Type B pancreatic cell (in vitro differentiated cells): ENCODE measurements around the gene ZNF860. TPM values are rescaled to one million over a fixed set of nuclear protein-coding genes. Genes with fewer than 3 reads are reported as not detected.
"Not testable (repeated sequence)": the region's sequence is repeated elsewhere in the genome, so short reads cannot be mapped to it uniquely, and the experiment has no call there.

Source experiments
- DNase-seq: peaks from one replicate; pipeline ENCODE4 v3.0.0; 2021; ENCODE audit warnings: mixed read lengths; ENCODE audit not compliant: unreplicated experiment; ENCODE audit errors: extremely low spot score
- H3K27ac Mint-ChIP-seq: 2 replicates; pipeline ENCODE4 v1.8.0; 2021; ENCODE audit warnings: mild to moderate bottlenecking, mixed read lengths
- H3K27me3 Mint-ChIP-seq: 2 replicates; pipeline ENCODE4 v1.8.0; 2021; ENCODE audit warnings: mixed read lengths
- H3K36me3 Mint-ChIP-seq: 2 replicates; pipeline ENCODE4 v1.8.0; 2021; ENCODE audit warnings: mixed read lengths
- H3K4me1 Mint-ChIP-seq: one replicate; pipeline ENCODE4 v1.8.0; 2021; ENCODE audit warnings: mixed read lengths; ENCODE audit not compliant: unreplicated experiment
- H3K4me3 Mint-ChIP-seq: 2 replicates; pipeline ENCODE4 v1.8.0; 2021; ENCODE audit warnings: mild to moderate bottlenecking, mixed read lengths
- H3K9me3 Mint-ChIP-seq: 2 replicates; pipeline ENCODE4 v1.8.0; 2021; ENCODE audit warnings: mixed read lengths
- total RNA-seq: library from RNA; stranded (reverse); gene quantifications from 2 replicates; pipeline ENCODE4 v1.2.1, GENCODE V29; 2021; ENCODE audit warnings: low replicate concordance
- TF ChIP-seq, protein P1 (sequence below): fragments of 200-600 bp; sonication (generic); conservative IDR thresholded peaks from 2 replicates; pipeline ENCODE4 v1.5.0; 2021; ENCODE audit warnings: antibody characterized with exemption, mild to moderate bottlenecking

The ZNF860 gene
- total RNA-seq, 1 donor from 2014 or later = 2.8 TPM

DNA sequence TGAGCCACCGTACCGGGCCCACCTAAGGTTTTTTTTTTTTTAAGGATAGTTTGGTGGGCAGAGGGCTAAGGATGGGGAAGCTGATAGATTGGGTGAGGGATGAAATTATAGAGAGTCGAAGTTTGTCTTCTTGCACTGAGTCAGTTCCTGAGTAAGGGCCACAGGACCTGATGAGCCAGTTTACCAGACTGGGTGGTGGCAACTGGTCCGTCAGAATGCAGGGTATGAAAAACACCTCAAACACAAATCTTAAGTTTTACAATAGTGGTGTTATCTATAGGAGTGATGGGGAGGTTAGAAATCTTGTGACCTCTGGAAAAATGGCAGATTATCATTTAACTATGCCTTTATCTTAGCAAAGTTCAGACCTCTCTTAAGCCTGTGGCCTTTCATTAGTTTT lies 2.8 kb downstream of the ZNF860 start:
- TF ChIP-seq, protein P1, sequence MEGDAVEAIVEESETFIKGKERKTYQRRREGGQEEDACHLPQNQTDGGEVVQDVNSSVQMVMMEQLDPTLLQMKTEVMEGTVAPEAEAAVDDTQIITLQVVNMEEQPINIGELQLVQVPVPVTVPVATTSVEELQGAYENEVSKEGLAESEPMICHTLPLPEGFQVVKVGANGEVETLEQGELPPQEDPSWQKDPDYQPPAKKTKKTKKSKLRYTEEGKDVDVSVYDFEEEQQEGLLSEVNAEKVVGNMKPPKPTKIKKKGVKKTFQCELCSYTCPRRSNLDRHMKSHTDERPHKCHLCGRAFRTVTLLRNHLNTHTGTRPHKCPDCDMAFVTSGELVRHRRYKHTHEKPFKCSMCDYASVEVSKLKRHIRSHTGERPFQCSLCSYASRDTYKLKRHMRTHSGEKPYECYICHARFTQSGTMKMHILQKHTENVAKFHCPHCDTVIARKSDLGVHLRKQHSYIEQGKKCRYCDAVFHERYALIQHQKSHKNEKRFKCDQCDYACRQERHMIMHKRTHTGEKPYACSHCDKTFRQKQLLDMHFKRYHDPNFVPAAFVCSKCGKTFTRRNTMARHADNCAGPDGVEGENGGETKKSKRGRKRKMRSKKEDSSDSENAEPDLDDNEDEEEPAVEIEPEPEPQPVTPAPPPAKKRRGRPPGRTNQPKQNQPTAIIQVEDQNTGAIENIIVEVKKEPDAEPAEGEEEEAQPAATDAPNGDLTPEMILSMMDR = no peak
- H3K4me3 Mint-ChIP-seq = peak overlapping the region; percentile 38

DNA sequence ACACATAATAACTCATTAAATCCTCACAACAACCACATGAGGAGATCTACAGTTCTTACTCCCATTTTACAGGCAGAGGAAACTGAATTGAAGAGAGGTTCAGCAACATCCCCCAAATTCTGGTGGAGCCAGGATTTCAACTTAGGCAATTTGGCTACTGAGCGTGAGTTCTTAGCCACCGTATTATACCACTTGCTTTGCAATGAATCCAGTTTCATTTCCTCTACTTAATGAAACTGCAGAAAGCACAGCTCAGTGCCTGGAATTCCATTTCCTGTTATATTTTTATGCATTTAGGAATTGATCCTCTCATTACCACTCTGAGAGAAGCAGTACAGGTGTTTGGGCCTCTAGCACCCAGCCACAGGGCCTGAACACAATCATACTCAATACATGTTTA lies 4.3 kb downstream of the ZNF860 start:
- H3K4me3 Mint-ChIP-seq = no peak overlapping the region
- no peak for DNase-seq
- H3K9me3 Mint-ChIP-seq = no peaks in the 10 kb centered on the region

More for the DNA sequence above, 2.8 kb downstream of the ZNF860 start:
- peak overlapping the region; percentile 86 for H3K27ac Mint-ChIP-seq
- DNase-seq = no peak
- peaks cover 3% of the 10 kb centered on the region for H3K27me3 Mint-ChIP-seq
- H3K4me1 Mint-ChIP-seq = peaks cover 4% of the 10 kb centered on the region
- no peaks in the 10 kb centered on the region for H3K9me3 Mint-ChIP-seq
- H3K36me3 Mint-ChIP-seq = peaks cover 4% of the 10 kb centered on the region

DNA sequence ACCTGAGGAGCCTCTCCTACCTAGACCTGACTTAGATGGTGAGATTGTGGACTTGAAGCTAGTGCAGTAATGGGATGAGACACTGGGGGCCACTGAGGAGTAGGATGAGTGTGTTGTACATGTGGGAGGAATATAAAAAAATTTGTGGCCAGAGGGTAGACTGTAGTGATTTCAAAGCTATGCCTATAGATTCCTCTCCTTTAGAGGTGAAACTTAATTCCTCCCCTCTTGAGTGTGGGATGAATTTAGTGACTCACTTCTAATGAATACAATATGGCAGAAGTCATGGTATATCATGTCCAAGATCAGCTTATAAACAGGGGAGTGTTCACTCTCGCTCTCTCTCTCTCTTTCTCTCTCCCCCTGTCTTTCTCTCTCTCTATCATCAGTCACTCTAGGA lies 6.7 kb downstream of the ZNF860 start:
- no peak overlapping the region for H3K4me3 Mint-ChIP-seq
- no peak overlapping the region for H3K27ac Mint-ChIP-seq
- no peaks in the 10 kb centered on the region for H3K27me3 Mint-ChIP-seq
- no peaks in the 10 kb centered on the region for H3K4me1 Mint-ChIP-seq
- H3K36me3 Mint-ChIP-seq = peaks cover 4% of the 10 kb centered on the region
- no peak for DNase-seq
- TF ChIP-seq, protein P1 = no peak
- no peaks in the 10 kb centered on the region for H3K9me3 Mint-ChIP-seq

More for the DNA sequence above, 4.3 kb downstream of the ZNF860 start:
- Mint-ChIP-seq H3K27ac (no peak overlapping the region), H3K36me3 (peaks cover 4% of the 10 kb centered on the region), H3K27me3 (peaks cover 3% of the 10 kb centered on the region), H3K4me1 (no peaks in the 10 kb centered on the region)
- TF ChIP-seq, protein P1 = no peak

DNA sequence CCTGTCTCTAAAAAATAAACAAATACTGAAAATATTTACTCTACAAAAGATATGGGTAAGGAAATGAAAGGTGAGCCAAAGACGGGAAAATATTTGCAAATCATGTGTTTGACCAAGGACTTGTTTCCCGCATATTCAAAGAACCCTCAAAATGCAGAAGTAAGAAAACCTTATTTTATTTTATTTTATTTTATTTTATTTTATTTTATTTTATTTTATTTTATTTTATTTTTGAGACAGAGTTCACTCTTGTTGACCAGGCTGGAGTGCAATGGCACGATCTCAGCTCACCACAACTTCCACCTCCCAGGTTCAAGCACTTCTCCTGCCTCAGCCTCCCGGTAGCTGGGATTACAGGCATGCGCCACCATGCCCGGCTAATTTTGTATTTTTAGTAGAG lies 11.4 kb downstream of the ZNF860 start:
- H3K36me3 Mint-ChIP-seq, DNase-seq, H3K4me1 Mint-ChIP-seq, H3K27ac Mint-ChIP-seq, H3K4me3 Mint-ChIP-seq, H3K27me3 Mint-ChIP-seq, H3K9me3 Mint-ChIP-seq: not testable (repeated sequence)

DNA sequence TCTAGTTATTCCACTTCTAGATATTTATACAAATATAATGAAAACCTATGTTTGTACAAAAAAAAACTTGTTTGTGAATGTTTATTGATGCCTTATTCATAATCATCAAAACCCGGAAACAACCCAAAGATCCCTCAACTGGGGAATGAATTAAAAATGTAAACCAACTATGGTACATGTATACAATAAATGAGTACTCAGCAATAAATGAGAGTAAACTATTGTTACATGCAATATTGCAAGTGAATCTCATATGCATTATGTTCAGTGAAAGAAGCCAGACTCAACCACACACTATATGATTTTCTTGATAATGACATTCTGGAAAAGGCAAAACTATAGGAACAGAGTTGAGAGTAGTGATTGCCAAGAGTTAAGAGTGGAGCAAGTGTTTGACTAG lies 12.3 kb downstream of the ZNF860 start:
- Mint-ChIP-seq H3K27ac (no peak overlapping the region), H3K9me3 (no peaks in the 10 kb centered on the region), H3K4me1 (no peaks in the 10 kb centered on the region), H3K36me3 (peaks cover 4% of the 10 kb centered on the region), H3K27me3 (no peaks in the 10 kb centered on the region), H3K4me3 (no peak overlapping the region)
- TF ChIP-seq, protein P1 = no peak
- DNase-seq = no peak

DNA sequence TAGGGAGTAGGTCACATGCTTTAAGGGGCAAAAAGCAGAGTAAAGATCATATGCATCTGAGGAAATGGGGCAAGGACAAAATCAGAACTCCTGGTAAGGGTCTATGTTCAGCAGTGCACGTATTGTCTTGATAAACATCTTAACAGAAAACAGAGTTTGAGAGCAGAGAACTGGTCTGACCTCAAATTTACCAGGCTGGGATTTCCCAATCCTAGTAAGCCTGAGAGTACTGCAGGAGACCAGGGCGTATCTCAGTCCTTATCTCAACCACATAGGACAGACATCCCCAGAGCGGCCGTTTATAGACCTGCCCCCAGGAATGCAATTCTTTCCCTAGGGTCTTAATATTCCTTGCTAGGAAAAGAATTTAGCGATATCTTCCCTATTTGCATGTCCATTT lies 13.5 kb downstream of the ZNF860 start:
- H3K36me3 Mint-ChIP-seq, DNase-seq, H3K4me3 Mint-ChIP-seq, H3K4me1 Mint-ChIP-seq, H3K9me3 Mint-ChIP-seq, H3K27me3 Mint-ChIP-seq, H3K27ac Mint-ChIP-seq: not testable (repeated sequence)

DNA sequence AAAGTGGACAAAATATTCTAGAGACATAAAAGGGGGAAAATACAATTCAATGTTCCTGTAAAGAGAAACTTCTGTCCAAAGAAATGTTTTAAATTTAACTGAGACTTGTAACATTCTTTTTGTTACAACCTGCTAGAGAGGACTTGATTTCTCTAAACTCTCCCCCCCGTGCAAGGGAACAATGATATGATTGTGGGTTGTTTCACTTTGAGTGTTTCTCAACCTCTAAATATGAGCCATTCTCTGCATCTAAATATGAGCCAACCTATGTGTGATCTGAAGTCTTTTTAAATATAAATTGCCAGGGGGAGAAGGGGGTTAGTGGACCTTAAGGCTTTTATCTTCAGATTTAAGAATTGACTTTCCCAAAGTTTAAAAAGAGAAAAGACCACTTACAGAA lies 14.6 kb downstream of the ZNF860 start:
- TF ChIP-seq, protein P1 = no peak
- no peak for DNase-seq
- Mint-ChIP-seq H3K27me3 (no peaks in the 10 kb centered on the region), H3K9me3 (no peaks in the 10 kb centered on the region), H3K4me3 (no peak overlapping the region), H3K36me3 (peaks cover 4% of the 10 kb centered on the region), H3K27ac (no peak overlapping the region), H3K4me1 (no peaks in the 10 kb centered on the region)
